ENCODE measurements around the gene ANKRD11.

The ANKRD11 gene

GRCh38 chr16:89286096-89286495 is 204.3 kb downstream of the ANKRD11 start:
- H3K4me3 ChIP-seq (ENCODE audit: low read depth, low read length), result no peak overlapping the region
- TF ChIP-seq CTCF (IDR thresholded peaks at IDR 0.05; ENCODE audit: low read depth, low read length, missing control alignments), result no peak
- DNase-seq (ENCODE audit: low read depth), result no peak

- no peak for DNase-seq (ENCODE audit: low read depth)
- no peak for TF ChIP-seq CTCF (IDR thresholded peaks at IDR 0.05; ENCODE audit: low read depth, low read length, missing control alignments)
- no peak overlapping the region for H3K4me3 ChIP-seq (ENCODE audit: low read depth, low read length)
These were observed 205.0 kb downstream of the ANKRD11 start for GRCh38 chr16:89285381-89285780.

GRCh38 chr16:89283449-89283848 is 206.9 kb downstream of the ANKRD11 start:
- DNase-seq (ENCODE audit: low read depth), result no peak
- no peak for TF ChIP-seq CTCF (IDR thresholded peaks at IDR 0.05; ENCODE audit: low read depth, low read length, missing control alignments)
- H3K4me3 ChIP-seq (ENCODE audit: low read depth, low read length), result no peak overlapping the region

- DNase-seq (ENCODE audit: low read depth), result no peak
- no peak for TF ChIP-seq CTCF (IDR thresholded peaks at IDR 0.05; ENCODE audit: low read depth, low read length, missing control alignments)
- H3K4me3 ChIP-seq (ENCODE audit: low read depth, low read length), result no peak overlapping the region
These were observed 207.8 kb downstream of the ANKRD11 start for GRCh38 chr16:89282523-89282922.

GRCh38 chr16:89281829-89282228 is 208.5 kb downstream of the ANKRD11 start:
- no peak for TF ChIP-seq CTCF (IDR thresholded peaks at IDR 0.05; ENCODE audit: low read depth, low read length, missing control alignments)
- H3K4me3 ChIP-seq (ENCODE audit: low read depth, low read length), result no peak overlapping the region
- DNase-seq (ENCODE audit: low read depth), result no peak

GRCh38 chr16:89281189-89281577 is 209.2 kb downstream of the ANKRD11 start:
- TF ChIP-seq CTCF (IDR thresholded peaks at IDR 0.05; ENCODE audit: low read depth, low read length, missing control alignments), result no peak
- DNase-seq (ENCODE audit: low read depth), result no peak
- H3K4me3 ChIP-seq (ENCODE audit: low read depth, low read length), result no peak overlapping the region

GRCh38 chr16:89280546-89281188 is 209.7 kb downstream of the ANKRD11 start:
- TF ChIP-seq CTCF (IDR thresholded peaks at IDR 0.05; ENCODE audit: low read depth, low read length, missing control alignments), result no peak
- no peak overlapping the region for H3K4me3 ChIP-seq (ENCODE audit: low read depth, low read length)
- DNase-seq (ENCODE audit: low read depth), result no peak

All from GM12864 (cell line).